Endothelial cell of hepatic sinusoid (primary cell): ENCODE results near the gene CTXN3.

ENCODE experiments used
- in situ Hi-C: cut with HindIII; loops from 2 replicates; pipeline ENCODE4 v1.10.0; 2017; ENCODE audit warnings: low sequenced_read_pairs

CTXN3 gene

GRCh38 chr5:127695346-127695745 lies 46.5 kb downstream of the CTXN3 start:
- in situ Hi-C loops: no loop called here

- in situ Hi-C loops: no loop called here
These were observed 47.8 kb downstream of the CTXN3 start for GRCh38 chr5:127696683-127697082.

- in situ Hi-C loops: no loop called here
These were observed 49.2 kb downstream of the CTXN3 start for GRCh38 chr5:127697894-127698600.

- in situ Hi-C loops: no loop called here
These were observed 50.5 kb downstream of the CTXN3 start for GRCh38 chr5:127699416-127699815.

- in situ Hi-C loops: no loop called here
These were observed 51.4 kb downstream of the CTXN3 start for GRCh38 chr5:127700237-127700766.

GRCh38 chr5:127702434-127702833 lies 53.6 kb downstream of the CTXN3 start:
- in situ Hi-C loops: no loop called here

GRCh38 chr5:127702926-127703561 lies 54.2 kb downstream of the CTXN3 start, which contains the start of gene CCDC192:
TSS of gene CCDC192 (plus strand) at chr5:127703391. CDS start at chr5:127703446, 55 bp downstream.
- in situ Hi-C loops: no loop called here

- in situ Hi-C loops: no loop called here
These were observed 56.4 kb downstream of the CTXN3 start for GRCh38 chr5:127705120-127705892.

GRCh38 chr5:127706691-127707090 lies 57.8 kb downstream of the CTXN3 start:
- in situ Hi-C loops: no loop called here

- in situ Hi-C loops: no loop called here
These were observed 58.3 kb downstream of the CTXN3 start for GRCh38 chr5:127707209-127707608.
